ENCODE measurements around the gene OTUB2. TPM values are rescaled to one million over a fixed set of nuclear protein-coding genes. Genes with fewer than 3 reads are reported as not detected.

Gene OTUB2
- total and polyA plus RNA-seq, 10 donors: 0.07 to 1.1 (median 0.43) TPM

DNA sequence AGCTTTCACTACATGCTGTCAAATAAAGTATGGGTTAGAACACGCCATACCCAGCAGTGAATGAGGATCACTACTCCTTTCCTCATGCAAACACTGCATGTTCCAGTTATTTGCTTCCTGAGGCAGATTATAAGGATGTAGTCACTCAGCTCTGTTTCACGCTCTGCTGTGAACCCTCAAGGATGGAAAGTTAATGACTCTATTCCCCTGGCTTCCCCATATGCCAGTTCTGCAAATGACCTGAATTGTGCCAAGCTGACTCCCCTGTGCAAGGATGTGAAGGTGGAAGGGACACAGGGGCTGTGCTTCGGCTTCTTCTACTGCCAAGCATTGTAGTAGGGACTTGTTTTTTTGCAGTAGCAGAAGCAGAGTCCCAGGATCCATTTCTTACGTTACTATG lies 61.8 kb downstream of the OTUB2 start:
- no peak for TF ChIP-seq POLR2AphosphoS5 (IDR thresholded peaks at IDR 0.05)
- TF ChIP-seq CTCF (IDR thresholded peaks at IDR 0.05 in 8 of 11, conservative IDR thresholded peaks at IDR 0.05 in 3 of 11): no peak
- no peak for TF ChIP-seq POLR2A (IDR thresholded peaks at IDR 0.05)
- DNase-seq: no peak
- H3K4me3 ChIP-seq: no peak overlapping the region
- H3K27ac ChIP-seq: no peak overlapping the region
- WGBS, 5 donors: 70 to 95% (median 71%) methylated on average over 4 of the region's 4 CpGs
- peaks cover 0 to 3% (median 0%) of the 10 kb centered on the region in 6 donors for H3K4me1 ChIP-seq
- H3K27me3 ChIP-seq (replicated peaks in 1 of 7): no peaks in the 10 kb centered on the region
- intact Hi-C loops (cut with DNase I; ENCODE audit: low total_unique reads): no loop called here
- no peaks in the 10 kb centered on the region for H3K36me3 ChIP-seq
- H3K9me3 ChIP-seq: no peaks in the 10 kb centered on the region

GRCh38 chr14:94088516-94088915 lies 62.4 kb downstream of the OTUB2 start:
- Histone ChIP-seq H3K36me3 (no peaks in the 10 kb centered on the region), H3K27ac (no peak overlapping the region), H3K27me3 (replicated peaks in 1 of 7) (no peaks in the 10 kb centered on the region), H3K4me3 (no peak overlapping the region), H3K4me1 (no peaks in the 10 kb centered on the region), H3K9me3 (no peaks in the 10 kb centered on the region)
- DNase-seq: no peak
- no peak for TF ChIP-seq CTCF (IDR thresholded peaks at IDR 0.05 in 8 of 11, conservative IDR thresholded peaks at IDR 0.05 in 3 of 11)
- 88 to 95% (median 91%) methylated on average over 5 of the region's 5 CpGs for WGBS, 5 donors
- intact Hi-C loops (cut with DNase I; ENCODE audit: low total_unique reads): no loop called here

DNA sequence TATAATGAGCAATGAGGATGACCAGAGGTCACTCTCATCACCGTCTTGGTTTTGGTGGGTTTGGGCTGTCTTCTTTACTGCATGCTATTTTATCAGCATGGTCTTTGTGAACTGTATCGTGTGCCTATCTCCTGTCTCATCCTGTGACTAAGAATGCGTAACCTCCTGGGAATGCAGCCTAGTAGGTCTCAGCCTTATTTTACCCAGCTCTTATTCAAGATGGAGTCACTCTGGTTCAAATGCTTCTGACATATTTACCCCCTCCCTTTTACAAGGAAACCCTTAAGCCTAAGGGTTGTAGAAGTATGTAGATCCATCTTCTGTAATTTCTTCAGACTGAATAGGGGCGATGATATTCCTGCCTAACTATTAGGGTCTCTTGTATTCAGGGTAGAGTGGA lies 63.3 kb downstream of the OTUB2 start:
- no peak for TF ChIP-seq POLR2AphosphoS5 (IDR thresholded peaks at IDR 0.05)
- intact Hi-C loops (cut with DNase I; ENCODE audit: low total_unique reads): no loop called here
- no peak for DNase-seq
- no peaks in the 10 kb centered on the region for H3K9me3 ChIP-seq
- WGBS, 5 donors: 92 to 98% (median 96%) methylated on average over 4 of the region's 4 CpGs
- no peak overlapping the region for H3K4me3 ChIP-seq
- H3K27me3 ChIP-seq (replicated peaks in 1 of 7): no peaks in the 10 kb centered on the region
- H3K27ac ChIP-seq: no peak overlapping the region
- H3K36me3 ChIP-seq: no peaks in the 10 kb centered on the region
- H3K4me1 ChIP-seq: no peaks in the 10 kb centered on the region

DNA sequence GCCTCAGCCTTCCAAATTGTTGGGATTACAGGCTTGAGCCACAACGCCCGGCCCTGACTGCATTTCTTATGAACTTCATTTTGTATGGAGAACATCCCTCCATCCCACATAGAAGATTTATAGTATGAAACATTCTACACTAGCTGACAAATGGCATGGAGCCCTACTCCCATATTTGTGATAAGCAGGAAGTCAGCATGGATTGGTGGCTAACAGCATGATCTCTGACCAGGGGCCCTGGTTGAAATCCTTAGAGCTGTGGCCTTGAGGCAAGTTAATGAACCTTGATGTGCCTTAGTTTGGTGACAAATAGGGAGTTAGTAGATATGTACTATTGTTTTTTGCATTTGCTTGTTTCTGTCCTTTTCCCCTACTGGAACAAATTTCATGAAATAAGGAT lies 67.3 kb downstream of the OTUB2 start:
- no peak overlapping the region for H3K4me3 ChIP-seq
- WGBS, 5 donors: 93 to 99% (median 98%) methylated on average over 2 of the region's 2 CpGs
- DNase-seq: no peak
- H3K36me3 ChIP-seq: peaks cover 0 to 18% (median 0%) of the 10 kb centered on the region in 6 donors
- H3K9me3 ChIP-seq: no peaks in the 10 kb centered on the region
- TF ChIP-seq POLR2AphosphoS5 (IDR thresholded peaks at IDR 0.05): no peak
- TF ChIP-seq POLR2A (IDR thresholded peaks at IDR 0.05): no peak
- TF ChIP-seq CTCF (IDR thresholded peaks at IDR 0.05 in 8 of 11, conservative IDR thresholded peaks at IDR 0.05 in 3 of 11): no peak
- no peak overlapping the region for H3K27ac ChIP-seq
- no peaks in the 10 kb centered on the region for H3K27me3 ChIP-seq (replicated peaks in 1 of 7)
- intact Hi-C loops (cut with DNase I; ENCODE audit: low total_unique reads): no loop called here
- H3K4me1 ChIP-seq: no peaks in the 10 kb centered on the region

- Histone ChIP-seq H3K9me3 (no peaks in the 10 kb centered on the region), H3K4me3 (no peak overlapping the region), H3K27me3 (replicated peaks in 1 of 7) (no peaks in the 10 kb centered on the region), H3K36me3 (peaks cover 0 to 26% (median 0%) of the 10 kb centered on the region in 6 donors), H3K27ac (no peak overlapping the region), H3K4me1 (no peaks in the 10 kb centered on the region)
- intact Hi-C loops (cut with DNase I; ENCODE audit: low total_unique reads): no loop called here
- no peak for DNase-seq
- TF ChIP-seq CTCF (IDR thresholded peaks at IDR 0.05 in 8 of 11, conservative IDR thresholded peaks at IDR 0.05 in 3 of 11) (no peak), POLR2A (IDR thresholded peaks at IDR 0.05) (no peak), POLR2AphosphoS5 (IDR thresholded peaks at IDR 0.05) (no peak)
- 93 to 99% (median 96%) methylated on average over 4 of the region's 4 CpGs for WGBS, 5 donors
Observed at GRCh38 chr14:94097091-94097490, 71.0 kb downstream of the OTUB2 start.
